SK-N-SH treated with all-trans-retinoic acid at 6 μM for 48 hours (cell line): ENCODE measurements around the gene SLC2A11.

Experiments
- ATAC-seq: fragments of 200-7000 bp; cut with Tn5 transposase; 3 replicates; pipeline ENCODE4 v1.9.1; 2020; ENCODE audit warnings: mild to moderate bottlenecking, moderate library complexity
- ARNTL ChIP-seq: fragments of 450-650 bp; formaldehyde crosslinking; IDR thresholded peaks from 2 replicates; pipeline ENCODE4 v1.5.0; 2020; ENCODE audit warnings: low read depth, mild to moderate bottlenecking, moderate library complexity, borderline replicate concordance
- BACH2 ChIP-seq: fragments of 250-450 bp; sonication (Bioruptor Pico); IDR thresholded peaks from 2 replicates; pipeline ENCODE4 v1.9.0; 2021; ENCODE audit warnings: mild to moderate bottlenecking, borderline replicate concordance
- CSDC2 ChIP-seq: fragments of 250-450 bp; sonication (Bioruptor Pico); IDR thresholded peaks from 2 replicates; pipeline ENCODE4 v1.5.0; 2020; ENCODE audit warnings: mild to moderate bottlenecking, moderate library complexity
- CSRNP3 ChIP-seq: fragments of 250-450 bp; sonication (Bioruptor Pico); IDR thresholded peaks from 2 replicates; pipeline ENCODE4 v1.5.1; 2021; ENCODE audit warnings: mild to moderate bottlenecking, moderate library complexity
- ESRRG ChIP-seq: fragments of 250-450 bp; sonication (Bioruptor Pico); IDR thresholded peaks from 2 replicates; pipeline ENCODE4 v1.6.1; 2021; ENCODE audit warnings: mild to moderate bottlenecking
- GLIS3 ChIP-seq: fragments of 250-450 bp; sonication (Bioruptor Pico); IDR thresholded peaks from 2 replicates; pipeline ENCODE4 v1.5.0; 2020; ENCODE audit warnings: mild to moderate bottlenecking, moderate library complexity
- ISL1 ChIP-seq: fragments of 250-450 bp; sonication (Bioruptor Pico); IDR thresholded peaks from 2 replicates; pipeline ENCODE4 v2.1.2; 2022; ENCODE audit warnings: mild to moderate bottlenecking, moderate library complexity
- OSR1 ChIP-seq: fragments of 250-450 bp; sonication (Bioruptor Pico); IDR thresholded peaks from 2 replicates; pipeline ENCODE4 v1.8.0; 2022; ENCODE audit warnings: moderate library complexity, mild to moderate bottlenecking, inconsistent platforms
- PATZ1 ChIP-seq: fragments of 250-450 bp; sonication (Bioruptor Pico); IDR thresholded peaks from 2 replicates; pipeline ENCODE4 v1.8.0; 2020; ENCODE audit warnings: mild to moderate bottlenecking, moderate library complexity, borderline replicate concordance
- POU6F1 ChIP-seq: fragments of 250-450 bp; sonication (Bioruptor Pico); IDR thresholded peaks from 2 replicates; pipeline ENCODE4 v1.8.0; 2021; ENCODE audit warnings: low read depth, mild to moderate bottlenecking, moderate library complexity, borderline replicate concordance
- PPARA ChIP-seq: fragments of 250-450 bp; sonication (Bioruptor Pico); IDR thresholded peaks from 2 replicates; pipeline ENCODE4 v1.5.0; 2020; ENCODE audit warnings: mild to moderate bottlenecking, borderline replicate concordance
- RARB ChIP-seq: fragments of 250-450 bp; sonication (Bioruptor Pico); IDR thresholded peaks from 2 replicates; pipeline ENCODE4 v1.8.0; 2021; ENCODE audit warnings: mild to moderate bottlenecking, moderate library complexity
- SNAI2 ChIP-seq: fragments of 250-450 bp; sonication (Bioruptor Pico); IDR thresholded peaks from 2 replicates; pipeline ENCODE4 v1.5.0; 2020; ENCODE audit warnings: mild to moderate bottlenecking, moderate library complexity
- TCF4 ChIP-seq: fragments of 250-450 bp; sonication (Bioruptor Pico); IDR thresholded peaks from 2 replicates; pipeline ENCODE4 v1.8.0; 2021; ENCODE audit warnings: mild to moderate bottlenecking, moderate library complexity, borderline replicate concordance
- TOX ChIP-seq: fragments of 250-450 bp; sonication (Bioruptor Pico); IDR thresholded peaks from 2 replicates; pipeline ENCODE4 v1.8.0; 2021; ENCODE audit warnings: mild to moderate bottlenecking, moderate library complexity, borderline replicate concordance
- ZC3H10 ChIP-seq: fragments of 250-450 bp; sonication (Bioruptor Pico); IDR thresholded peaks from 2 replicates; pipeline ENCODE4 v1.5.1; 2021; ENCODE audit warnings: mild to moderate bottlenecking, moderate library complexity
- ZFP3 ChIP-seq: fragments of 250-450 bp; sonication (Bioruptor Pico); IDR thresholded peaks from 2 replicates; pipeline ENCODE4 v1.5.0; 2020; ENCODE audit warnings: mild to moderate bottlenecking, moderate library complexity
- ZFP30 ChIP-seq: fragments of 450-650 bp; formaldehyde crosslinking; IDR thresholded peaks from 2 replicates; pipeline ENCODE4 v1.5.0; 2022; ENCODE audit warnings: mild to moderate bottlenecking, moderate library complexity
- ZNF565 ChIP-seq: fragments of 450-650 bp; formaldehyde crosslinking; conservative IDR thresholded peaks from 2 replicates; pipeline ENCODE4 v1.5.0; 2020; ENCODE audit warnings: low read depth, mild to moderate bottlenecking, moderate library complexity
- ZNF70 ChIP-seq: fragments of 450-650 bp; formaldehyde crosslinking; IDR thresholded peaks from 2 replicates; pipeline ENCODE4 v1.5.0; 2020; ENCODE audit warnings: mild to moderate bottlenecking, moderate library complexity
- ZNF8 ChIP-seq: fragments of 450-650 bp; formaldehyde crosslinking; IDR thresholded peaks from 2 replicates; pipeline ENCODE4 v1.5.0; 2020; ENCODE audit warnings: mild to moderate bottlenecking, moderate library complexity
- TF ChIP-seq, protein P1 (sequence below): fragments of 250-450 bp; sonication (Bioruptor Pico); IDR thresholded peaks from 2 replicates; pipeline ENCODE4 v1.5.1; 2020; ENCODE audit warnings: low read depth, mild to moderate bottlenecking, moderate library complexity

The SLC2A11 gene

DNA sequence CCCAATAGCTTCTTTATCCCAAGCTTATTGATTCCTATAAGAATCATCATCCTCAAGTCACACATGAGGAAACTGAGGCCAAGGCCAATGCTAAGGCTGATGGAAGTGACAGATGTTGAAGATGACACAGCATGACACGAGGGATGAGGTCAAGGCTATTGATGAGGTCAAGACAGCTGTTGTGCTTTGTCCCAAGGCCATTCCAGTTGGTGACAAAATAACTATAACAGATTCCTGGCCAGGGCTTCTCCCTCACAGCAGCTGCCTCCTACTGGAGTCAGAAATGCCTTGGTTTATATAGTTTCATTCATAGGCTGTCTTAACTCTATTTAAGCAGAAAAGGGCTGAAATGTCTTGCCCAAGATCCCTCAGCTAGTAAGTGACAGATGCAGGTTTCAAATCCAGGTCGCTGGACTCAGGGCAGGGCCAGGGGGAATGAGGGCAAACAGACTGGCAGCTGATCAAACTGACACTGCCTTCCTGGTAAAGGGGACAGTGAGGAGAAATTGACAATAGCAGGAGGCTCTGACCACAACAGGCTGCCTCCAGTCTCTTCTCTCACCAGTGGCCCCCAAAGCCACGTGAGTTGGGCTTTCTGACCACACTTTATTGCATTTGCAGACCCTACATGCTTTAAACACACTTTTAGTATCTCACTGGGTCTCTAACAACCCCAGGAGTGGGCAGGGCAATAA is 53.0 kb downstream of the SLC2A11 start:
- ATAC-seq, result no peak
- TF ChIP-seq ZFP30, result no peak
- no peak for TF ChIP-seq ZNF8 (CRISPR knock-in tag)
- TF ChIP-seq OSR1, result no peak
- no peak for TF ChIP-seq TOX
- no peak for TF ChIP-seq ZFP3
- TF ChIP-seq CSDC2, result no peak
- no peak for TF ChIP-seq SNAI2 (CRISPR knock-in tag)
- TF ChIP-seq ZNF70 (CRISPR knock-in tag), result no peak
- TF ChIP-seq ARNTL, result no peak
- TF ChIP-seq GLIS3 (CRISPR knock-in tag), result no peak
- no peak for TF ChIP-seq ZNF565 (CRISPR knock-in tag)
- no peak for TF ChIP-seq ISL1 (CRISPR knock-in tag)
- no peak for TF ChIP-seq ESRRG (CRISPR knock-in tag)
- TF ChIP-seq PATZ1, result no peak
- TF ChIP-seq RARB (CRISPR knock-in tag), result no peak
- TF ChIP-seq TCF4 (CRISPR knock-in tag), result no peak
- TF ChIP-seq, protein P1, sequence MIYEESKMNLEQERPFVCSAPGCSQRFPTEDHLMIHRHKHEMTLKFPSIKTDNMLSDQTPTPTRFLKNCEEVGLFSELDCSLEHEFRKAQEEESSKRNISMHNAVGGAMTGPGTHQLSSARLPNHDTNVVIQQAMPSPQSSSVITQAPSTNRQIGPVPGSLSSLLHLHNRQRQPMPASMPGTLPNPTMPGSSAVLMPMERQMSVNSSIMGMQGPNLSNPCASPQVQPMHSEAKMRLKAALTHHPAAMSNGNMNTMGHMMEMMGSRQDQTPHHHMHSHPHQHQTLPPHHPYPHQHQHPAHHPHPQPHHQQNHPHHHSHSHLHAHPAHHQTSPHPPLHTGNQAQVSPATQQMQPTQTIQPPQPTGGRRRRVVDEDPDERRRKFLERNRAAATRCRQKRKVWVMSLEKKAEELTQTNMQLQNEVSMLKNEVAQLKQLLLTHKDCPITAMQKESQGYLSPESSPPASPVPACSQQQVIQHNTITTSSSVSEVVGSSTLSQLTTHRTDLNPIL (CRISPR knock-in tag), result no peak
- no peak for TF ChIP-seq PPARA (CRISPR knock-in tag)
- no peak for TF ChIP-seq BACH2

DNA sequence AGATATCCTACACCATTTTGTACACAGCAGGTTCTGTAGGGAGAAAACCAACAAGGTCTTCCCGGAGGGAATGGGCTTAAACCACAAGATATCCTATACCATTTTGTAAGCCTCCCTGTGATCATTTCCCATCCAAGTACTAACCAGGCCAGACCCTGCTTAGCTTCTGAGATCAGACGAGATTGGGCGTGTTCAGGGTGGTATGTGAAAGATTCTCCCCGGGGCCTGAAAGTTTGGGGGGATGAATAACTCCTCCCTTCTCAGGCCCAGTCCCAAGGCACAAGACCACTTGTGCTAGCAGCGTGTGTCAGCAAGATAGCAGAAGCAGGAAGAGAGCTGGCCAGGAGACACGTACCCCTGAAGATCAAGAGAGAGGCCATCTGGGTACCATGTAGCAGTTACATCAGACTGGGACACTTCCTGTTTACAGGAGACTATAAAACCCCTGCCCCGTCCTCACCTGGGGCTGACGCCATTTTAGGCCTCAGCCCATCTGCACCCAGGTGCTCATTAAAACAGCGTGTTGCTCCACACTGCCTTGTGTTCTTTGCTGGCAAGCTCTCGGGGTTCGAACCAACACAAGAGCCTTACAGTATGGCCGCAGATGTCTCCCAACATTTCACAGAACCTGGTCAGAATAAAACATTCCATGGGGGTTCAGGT is 53.8 kb downstream of the SLC2A11 start:
- no peak for ATAC-seq

More for the DNA sequence above, 53.8 kb downstream of the SLC2A11 start:
- TF ChIP-seq BACH2, result no peak
- no peak for TF ChIP-seq PPARA (CRISPR knock-in tag)
- TF ChIP-seq ZC3H10, result no peak
- TF ChIP-seq CSDC2, result no peak
- no peak for TF ChIP-seq OSR1
- TF ChIP-seq ZNF565 (CRISPR knock-in tag), result no peak
- TF ChIP-seq ZFP3, result no peak
- TF ChIP-seq, protein P1 (CRISPR knock-in tag), result no peak
- no peak for TF ChIP-seq ESRRG (CRISPR knock-in tag)
- no peak for TF ChIP-seq ZNF8 (CRISPR knock-in tag)
- no peak for TF ChIP-seq CSRNP3 (CRISPR knock-in tag)
- no peak for TF ChIP-seq PATZ1
- TF ChIP-seq TCF4 (CRISPR knock-in tag), result no peak
- no peak for TF ChIP-seq RARB (CRISPR knock-in tag)
- no peak for TF ChIP-seq SNAI2 (CRISPR knock-in tag)
- no peak for TF ChIP-seq POU6F1 (CRISPR knock-in tag)
- no peak for TF ChIP-seq ZFP30
- TF ChIP-seq, all 23 proteins: peak for 0
